ENCODE measurements around the gene IL9.

The IL9 gene

GRCh38 chr5:135874461-135874860 is 21.2 kb downstream of the IL9 start:
- H3K4me3 ChIP-seq (ENCODE audit: low read depth, low read length) = no peak overlapping the region
- TF ChIP-seq CTCF (IDR thresholded peaks at IDR 0.05; ENCODE audit: insufficient read depth, low read depth, low read length, missing control alignments) = no peak
- no peak for DNase-seq (ENCODE audit: low read depth)

- H3K4me3 ChIP-seq (ENCODE audit: low read depth, low read length) = no peak overlapping the region
- no peak for TF ChIP-seq CTCF (IDR thresholded peaks at IDR 0.05; ENCODE audit: insufficient read depth, low read depth, low read length, missing control alignments)
- DNase-seq (ENCODE audit: low read depth) = no peak
Observed at GRCh38 chr5:135873831-135874230, 21.8 kb downstream of the IL9 start.

GRCh38 chr5:135871268-135871915 is 24.2 kb downstream of the IL9 start:
- DNase-seq (ENCODE audit: low read depth) = no peak
- H3K4me3 ChIP-seq (ENCODE audit: low read depth, low read length) = no peak overlapping the region
- no peak for TF ChIP-seq CTCF (IDR thresholded peaks at IDR 0.05; ENCODE audit: insufficient read depth, low read depth, low read length, missing control alignments)

DNA sequence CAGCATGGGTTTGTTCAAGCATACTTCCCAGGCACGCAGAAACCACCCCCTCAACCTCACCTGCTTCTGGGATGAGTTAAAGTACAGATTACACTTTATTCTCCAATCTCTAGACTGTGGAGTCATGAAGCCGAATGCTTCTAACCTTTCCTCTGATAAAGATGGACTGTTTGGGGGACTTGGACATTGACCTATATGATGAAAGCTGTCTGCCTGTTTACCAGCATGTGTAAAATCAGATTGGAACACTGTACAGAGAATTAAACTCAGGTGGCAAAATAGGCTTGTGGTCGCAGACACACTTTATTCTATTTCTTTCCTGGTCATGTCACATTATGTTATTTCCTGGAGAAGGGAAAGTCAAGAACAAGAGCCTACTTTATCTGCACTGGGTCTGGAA is 25.7 kb downstream of the IL9 start:
- TF ChIP-seq CTCF (IDR thresholded peaks at IDR 0.05; ENCODE audit: insufficient read depth, low read depth, low read length, missing control alignments) = no peak

GRCh38 chr5:135869276-135869675 is 26.4 kb downstream of the IL9 start:
- no peak for DNase-seq (ENCODE audit: low read depth)
- H3K4me3 ChIP-seq (ENCODE audit: low read depth, low read length) = no peak overlapping the region
- no peak for TF ChIP-seq CTCF (IDR thresholded peaks at IDR 0.05; ENCODE audit: insufficient read depth, low read depth, low read length, missing control alignments)

More for the DNA sequence above, 25.7 kb downstream of the IL9 start:
- no peak overlapping the region for H3K4me3 ChIP-seq (ENCODE audit: low read depth, low read length)
- DNase-seq (ENCODE audit: low read depth) = no peak

DNA sequence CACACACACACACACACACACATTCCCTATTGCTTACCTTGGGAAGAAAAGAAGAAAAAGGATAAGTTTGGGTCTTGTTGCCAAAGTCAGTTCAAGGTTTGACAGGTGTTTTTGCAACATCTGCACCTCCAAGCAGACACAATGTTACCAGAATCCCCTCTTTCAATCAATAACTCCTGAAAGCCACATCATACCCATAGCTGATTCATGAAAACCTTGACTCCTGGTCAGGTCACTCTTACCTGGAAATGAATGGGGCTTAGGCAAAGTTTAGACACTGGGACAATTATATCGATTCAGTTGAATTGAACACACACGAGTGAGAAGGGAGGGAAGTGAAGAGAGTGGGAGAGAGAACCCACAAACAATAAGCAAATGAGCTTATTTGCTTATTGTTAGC is 27.0 kb downstream of the IL9 start:
- no peak overlapping the region for H3K4me3 ChIP-seq (ENCODE audit: low read depth, low read length)
- DNase-seq (ENCODE audit: low read depth) = no peak
- no peak for TF ChIP-seq CTCF (IDR thresholded peaks at IDR 0.05; ENCODE audit: insufficient read depth, low read depth, low read length, missing control alignments)

DNA sequence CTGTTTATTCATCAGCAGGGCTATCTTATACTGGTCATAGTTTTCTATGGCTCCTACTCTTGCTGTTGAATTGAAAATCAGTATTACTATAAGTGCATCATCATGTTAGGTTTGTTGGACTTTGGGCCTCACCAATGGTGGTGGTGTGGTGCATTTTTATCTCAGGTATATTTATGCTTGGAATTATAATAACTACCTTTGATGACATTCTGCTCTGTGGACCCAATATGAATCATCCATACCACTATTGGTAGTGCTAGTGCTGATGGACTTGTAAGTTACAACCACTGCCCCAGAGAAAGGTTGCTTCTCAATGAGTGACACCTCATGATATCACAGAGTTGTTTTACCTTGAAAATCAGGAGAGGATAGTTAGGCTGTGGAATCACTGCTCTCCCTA is 28.0 kb downstream of the IL9 start:
- TF ChIP-seq CTCF (IDR thresholded peaks at IDR 0.05; ENCODE audit: insufficient read depth, low read depth, low read length, missing control alignments) = no peak
- no peak for DNase-seq (ENCODE audit: low read depth)
- no peak overlapping the region for H3K4me3 ChIP-seq (ENCODE audit: low read depth, low read length)

Data from GM12865 (cell line).